Caki2 (cell line): ENCODE measurements around the gene MTHFR. TPM values are rescaled to one million over a fixed set of nuclear protein-coding genes. Genes with fewer than 3 reads are reported as not detected.

Experiments used
- DNase-seq: peaks from one replicate; pipeline ENCODE4 v3.0.0-alpha.2; 2015; ENCODE audit warnings: low read depth
- in situ Hi-C: cut with HindIII; loops from 2 replicates; pipeline ENCODE4 v1.10.0; 2016; ENCODE audit warnings: low sequenced_read_pairs, low pct_unique_long_range_greater_than_20kb, mixed read lengths
- total RNA-seq: library from RNA; depleted of rRNA; stranded (reverse); fragments of >200 nt; shearing (Covaris generic); gene quantifications from 2 replicates; pipeline ENCODE4 v1.2.3, GENCODE V29; 2014; ENCODE audit warnings: low replicate concordance

The MTHFR gene
- total RNA-seq, 1 experiment from 2014 or later: 12.0 TPM

DNA sequence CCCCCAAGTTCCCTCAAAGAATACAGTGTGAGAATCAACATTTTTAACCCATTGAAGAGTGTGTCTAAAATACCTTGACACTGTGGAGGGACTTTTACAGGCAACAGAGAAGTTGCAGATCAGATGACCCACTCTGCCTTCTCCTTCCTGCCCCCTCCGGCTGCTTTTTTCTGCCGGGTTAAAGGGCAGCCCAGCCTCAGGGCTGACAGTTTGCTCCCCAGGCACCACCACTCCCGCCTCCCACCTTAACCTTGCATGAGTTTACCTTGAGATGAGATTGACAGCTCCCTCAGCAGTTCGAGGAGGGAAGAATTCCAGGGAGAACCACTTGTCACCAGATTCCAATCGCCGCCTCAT, 3.2 kb downstream of the MTHFR start:
- in situ Hi-C loops: no loop called here
- no peak for DNase-seq

DNA sequence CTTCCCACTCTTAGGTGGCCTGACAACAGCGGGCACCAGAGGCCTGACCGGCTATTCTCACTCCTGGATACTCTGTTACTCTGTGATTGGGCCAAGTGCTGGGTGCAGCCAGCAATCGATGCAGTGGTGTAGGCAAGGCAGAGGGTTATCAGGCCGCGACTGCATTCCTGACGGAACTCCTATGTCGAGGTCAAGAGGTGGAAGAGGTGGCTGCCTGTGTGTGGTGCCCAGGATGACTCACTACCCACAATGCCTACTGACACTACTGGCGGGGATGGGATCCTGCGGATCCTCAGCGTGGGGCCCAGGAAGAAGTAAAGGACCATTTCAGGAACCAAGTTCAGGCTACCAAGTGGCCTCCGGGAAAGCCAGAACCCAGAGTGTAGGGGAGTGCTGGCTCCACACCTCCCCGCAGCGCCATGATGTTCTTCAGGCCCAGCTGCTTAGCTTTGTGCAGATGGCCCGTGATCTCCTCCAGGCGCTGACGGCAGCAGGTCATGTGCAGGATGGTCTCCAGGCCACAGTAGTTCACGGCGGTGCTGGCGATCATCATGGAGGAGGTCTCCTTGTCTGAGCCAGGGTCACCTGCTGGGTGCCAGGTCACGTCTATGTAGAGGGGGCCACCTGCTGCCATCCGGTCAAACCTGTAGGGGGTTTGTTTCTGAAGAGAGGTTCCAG, 4.9 kb downstream of the MTHFR start:
- in situ Hi-C loops: no loop called here

DNA sequence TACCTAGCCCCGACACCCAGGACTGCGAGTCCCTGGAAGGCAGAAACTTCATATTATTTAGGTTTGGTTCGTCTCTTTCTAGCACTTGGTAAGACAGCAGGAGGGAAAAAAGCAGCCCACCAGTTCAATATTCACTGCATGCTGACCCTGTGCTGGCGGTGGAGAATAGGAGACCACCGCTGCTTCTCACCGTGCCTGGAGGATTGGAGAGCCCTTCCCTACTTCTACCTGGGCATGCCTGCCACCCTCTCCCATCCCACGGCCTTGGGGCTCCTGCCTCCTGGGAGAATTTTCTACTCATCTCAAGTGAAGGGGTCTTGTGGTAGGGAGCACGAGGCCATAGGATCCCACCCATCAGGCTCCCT, 5.4 kb downstream of the MTHFR start:
- in situ Hi-C loops: no loop called here

More for the DNA sequence above, 4.9 kb downstream of the MTHFR start:
- DNase-seq: peak; percentile 67

DNA sequence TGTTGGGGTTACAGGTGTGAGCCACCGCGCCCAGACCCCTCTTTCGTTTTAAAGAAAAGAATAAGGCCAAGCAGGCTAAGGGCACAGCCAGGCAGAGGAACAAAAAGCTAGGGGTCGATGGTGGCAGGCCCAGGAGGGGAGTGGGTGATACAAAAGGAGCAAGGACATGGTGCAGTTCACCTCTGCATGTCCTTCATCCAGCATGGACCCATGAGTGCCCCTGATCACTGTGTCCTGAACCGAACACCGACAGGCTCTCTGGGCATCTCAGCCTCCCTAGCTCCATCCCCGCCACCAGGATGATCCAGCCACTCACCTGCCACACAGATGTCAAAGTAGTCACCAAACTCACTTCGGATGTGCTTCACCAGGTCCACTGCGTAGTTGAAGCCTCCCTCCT, 5.9 kb downstream of the MTHFR start:
- DNase-seq: no peak
- in situ Hi-C loops: no loop called here

More for the DNA sequence above, 5.4 kb downstream of the MTHFR start:
- no peak for DNase-seq

DNA sequence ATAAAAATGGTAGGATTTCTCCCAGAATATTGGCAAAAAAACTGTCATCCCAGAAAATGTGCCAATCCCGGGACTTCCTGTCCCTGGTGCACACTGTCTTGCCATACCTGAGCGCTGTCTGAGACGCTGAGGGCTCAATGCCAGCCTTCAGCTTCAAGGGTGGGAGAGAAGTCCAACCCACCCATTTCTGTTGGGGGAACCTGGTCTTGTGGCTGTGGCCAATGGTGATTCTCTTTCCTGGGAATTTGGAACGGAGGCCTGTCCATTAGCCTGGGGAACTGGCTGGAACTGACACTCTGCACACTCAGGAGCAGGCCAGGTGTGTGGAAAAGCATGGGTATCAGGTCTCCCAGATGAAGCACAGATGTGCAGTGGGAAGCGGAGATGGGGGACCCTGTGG, 6.7 kb downstream of the MTHFR start:
- no peak for DNase-seq
- in situ Hi-C loops: no loop called here

DNA sequence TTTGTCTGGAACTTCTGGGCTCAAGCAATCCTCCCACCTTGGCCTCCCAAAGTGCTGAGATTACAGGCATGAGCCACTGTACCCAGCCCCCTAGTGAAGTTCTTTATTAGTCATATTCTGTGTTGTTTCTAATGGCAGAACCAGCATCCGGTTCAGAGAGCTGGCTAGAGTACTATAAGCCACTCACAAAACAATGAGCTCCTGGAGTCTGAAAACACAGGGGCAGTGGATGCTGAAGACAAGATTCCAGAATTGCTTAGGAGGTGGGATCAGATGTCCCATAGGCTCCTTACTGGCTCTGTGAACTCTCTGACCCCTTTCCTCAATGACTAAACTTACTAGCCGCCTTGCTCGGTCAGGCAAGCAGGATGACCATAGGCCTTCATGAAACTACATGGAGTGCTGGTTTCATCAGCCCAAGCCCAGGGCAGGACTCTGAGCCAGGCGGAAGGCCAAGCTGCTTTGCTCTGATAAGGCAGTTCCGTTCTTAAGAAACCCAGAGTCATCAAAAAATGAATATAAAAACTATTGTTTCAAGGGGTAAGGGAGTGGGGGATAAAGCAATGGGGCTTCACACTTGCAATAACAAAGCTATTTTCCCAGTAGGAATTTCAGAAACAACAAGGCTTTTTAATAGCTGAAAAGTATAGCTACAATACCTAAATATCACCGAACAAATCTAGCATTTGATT, 8.1 kb downstream of the MTHFR start:
- DNase-seq: peak; percentile 87

DNA sequence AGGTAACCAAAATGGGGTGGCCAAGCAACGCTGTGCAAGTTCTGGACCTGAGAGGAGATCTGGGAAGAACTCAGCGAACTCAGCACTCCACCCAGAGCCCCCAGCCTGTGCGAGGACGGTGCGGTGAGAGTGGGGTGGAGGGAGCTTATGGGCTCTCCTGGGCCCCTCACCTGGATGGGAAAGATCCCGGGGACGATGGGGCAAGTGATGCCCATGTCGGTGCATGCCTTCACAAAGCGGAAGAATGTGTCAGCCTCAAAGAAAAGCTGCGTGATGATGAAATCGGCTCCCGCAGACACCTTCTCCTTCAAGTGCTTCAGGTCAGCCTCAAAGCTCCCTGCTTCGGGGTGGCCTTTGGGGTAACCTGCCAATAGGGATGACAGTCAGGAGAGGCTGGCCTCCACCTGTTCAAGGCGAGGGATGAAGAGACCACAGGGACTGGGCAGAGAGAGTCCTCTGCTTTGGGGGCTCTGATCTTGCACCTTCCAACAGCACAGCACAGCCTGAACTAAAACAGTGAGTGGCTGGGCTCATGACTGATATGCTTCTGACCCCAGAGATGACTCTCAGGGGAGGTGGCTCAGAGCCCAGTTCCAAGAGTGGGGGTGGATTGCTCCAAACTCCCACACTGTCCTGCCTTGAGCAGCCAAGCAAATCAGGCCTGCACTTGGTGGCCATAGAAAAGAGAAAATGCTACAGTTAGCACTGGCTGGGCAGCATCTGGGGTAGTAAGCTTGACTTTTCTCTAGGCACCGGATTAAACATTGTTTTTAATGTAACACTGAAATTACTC, 9.5 kb downstream of the MTHFR start:
- DNase-seq: peak; percentile 84
- in situ Hi-C loops: no loop called here

More for the DNA sequence above, 8.1 kb downstream of the MTHFR start:
- in situ Hi-C loops: no loop called here

DNA sequence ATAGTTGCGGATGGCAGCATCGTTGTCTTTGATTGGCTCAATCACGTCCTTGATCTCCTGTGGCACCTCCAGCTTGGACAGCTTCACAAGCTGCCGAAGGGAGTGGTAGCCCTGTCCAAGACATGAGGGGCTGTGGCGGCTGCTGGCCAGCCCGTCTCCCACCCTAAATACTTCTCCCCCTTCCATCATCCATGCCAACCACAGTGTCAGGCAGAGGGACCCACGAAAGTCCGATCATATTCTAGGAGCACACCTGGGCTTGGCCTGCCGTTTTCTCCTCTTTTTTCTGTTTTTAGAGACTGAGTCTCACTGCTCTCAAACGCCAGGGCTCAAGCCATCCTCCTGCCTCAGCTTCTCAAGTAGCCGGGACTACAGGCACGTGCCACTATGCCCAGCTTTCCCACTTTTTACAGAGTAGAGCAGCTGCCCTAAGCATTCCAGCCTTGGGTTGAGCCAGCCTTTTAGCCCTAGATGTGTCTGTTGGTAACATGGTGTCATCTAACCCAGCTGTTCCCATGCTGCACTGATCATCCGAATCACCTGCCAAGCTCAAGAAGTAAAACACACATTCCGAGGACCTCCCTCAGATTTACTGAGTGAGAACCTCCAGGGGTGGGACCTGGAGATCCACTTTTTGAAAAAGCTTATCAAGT, 10.4 kb downstream of the MTHFR start:
- no peak for DNase-seq
- in situ Hi-C loops: no loop called here

DNA sequence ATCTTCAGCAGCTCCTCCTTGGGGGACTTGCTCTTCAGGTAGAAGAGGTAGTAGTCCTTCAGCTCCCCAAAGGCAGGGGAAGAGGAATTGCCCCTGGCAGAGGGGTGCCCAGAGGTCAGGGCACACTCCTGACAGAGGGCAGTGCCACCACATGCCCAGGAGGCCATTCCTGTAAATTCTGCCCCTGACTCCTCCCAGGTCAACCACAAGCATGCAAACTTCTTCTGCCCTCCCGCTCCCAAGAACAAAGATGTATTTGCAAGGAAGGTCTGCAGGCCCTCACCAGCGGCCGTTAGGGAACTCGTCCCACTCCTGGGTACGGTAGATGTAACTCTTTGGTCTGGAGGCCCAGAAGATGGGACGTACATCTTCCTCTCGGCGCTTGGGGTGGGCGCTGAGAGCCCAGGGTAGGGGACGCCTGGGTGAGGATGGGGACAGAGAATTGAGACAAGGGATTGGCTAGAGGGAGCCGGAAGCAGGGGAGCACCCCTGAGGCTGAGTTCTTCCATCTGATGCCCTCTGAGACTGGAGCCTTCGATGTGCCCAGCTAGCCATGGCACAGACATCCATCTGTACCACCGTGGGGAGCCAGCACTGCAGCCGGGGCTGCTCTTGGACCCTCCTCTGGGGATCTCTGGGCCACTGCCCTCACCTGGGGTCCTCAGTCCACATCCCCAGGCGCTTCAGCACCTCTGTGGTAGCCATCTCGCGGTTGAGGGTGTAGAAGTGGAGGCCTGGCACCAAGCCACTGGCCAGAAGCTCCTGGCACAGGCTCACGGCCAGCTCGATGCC, 11.1 kb downstream of the MTHFR start:
- no peak for DNase-seq
- in situ Hi-C loops: no loop called here

DNA sequence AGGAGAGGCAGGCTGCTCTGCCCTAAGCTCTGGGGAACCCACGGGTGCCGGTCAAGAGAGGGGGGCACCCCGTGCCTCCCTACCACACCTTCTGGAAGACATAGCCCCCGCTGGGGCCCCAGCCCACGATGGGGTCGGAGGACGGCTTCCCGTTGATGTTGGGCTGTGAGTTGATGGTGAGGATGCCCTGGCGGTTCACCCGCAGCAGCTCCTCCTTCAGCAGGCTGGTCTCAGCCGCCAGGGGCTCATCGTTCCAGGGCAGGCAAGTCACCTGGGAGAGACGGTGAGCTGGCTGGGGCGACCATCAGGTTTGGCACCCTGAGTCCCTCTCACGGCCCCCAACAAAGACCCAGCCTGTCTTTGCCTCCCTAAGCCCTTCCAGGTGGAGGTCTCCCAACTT, 11.9 kb downstream of the MTHFR start:
- in situ Hi-C loops: no loop called here
- no peak for DNase-seq

DNA sequence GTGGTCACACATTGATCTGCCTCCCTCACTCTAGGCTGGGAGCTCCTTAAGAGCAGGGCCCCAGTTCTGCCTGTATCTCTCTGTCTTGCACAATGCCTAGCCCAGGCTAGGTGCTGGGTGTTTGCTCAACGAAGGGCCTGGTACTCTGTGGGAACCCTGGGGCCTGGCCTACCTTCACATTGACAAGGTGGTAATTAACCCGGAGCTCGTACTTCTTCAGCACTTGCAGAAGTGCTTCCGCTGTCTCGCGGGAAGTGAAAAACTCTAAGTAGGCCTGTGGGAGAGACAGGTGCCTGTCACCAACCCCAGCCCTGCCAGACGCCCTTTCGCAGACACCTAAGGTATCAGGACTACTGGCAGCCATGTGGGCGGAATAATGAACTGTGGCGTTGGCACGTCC, 13.7 kb downstream of the MTHFR start:
- DNase-seq: no peak
- in situ Hi-C loops: no loop called here

DNA sequence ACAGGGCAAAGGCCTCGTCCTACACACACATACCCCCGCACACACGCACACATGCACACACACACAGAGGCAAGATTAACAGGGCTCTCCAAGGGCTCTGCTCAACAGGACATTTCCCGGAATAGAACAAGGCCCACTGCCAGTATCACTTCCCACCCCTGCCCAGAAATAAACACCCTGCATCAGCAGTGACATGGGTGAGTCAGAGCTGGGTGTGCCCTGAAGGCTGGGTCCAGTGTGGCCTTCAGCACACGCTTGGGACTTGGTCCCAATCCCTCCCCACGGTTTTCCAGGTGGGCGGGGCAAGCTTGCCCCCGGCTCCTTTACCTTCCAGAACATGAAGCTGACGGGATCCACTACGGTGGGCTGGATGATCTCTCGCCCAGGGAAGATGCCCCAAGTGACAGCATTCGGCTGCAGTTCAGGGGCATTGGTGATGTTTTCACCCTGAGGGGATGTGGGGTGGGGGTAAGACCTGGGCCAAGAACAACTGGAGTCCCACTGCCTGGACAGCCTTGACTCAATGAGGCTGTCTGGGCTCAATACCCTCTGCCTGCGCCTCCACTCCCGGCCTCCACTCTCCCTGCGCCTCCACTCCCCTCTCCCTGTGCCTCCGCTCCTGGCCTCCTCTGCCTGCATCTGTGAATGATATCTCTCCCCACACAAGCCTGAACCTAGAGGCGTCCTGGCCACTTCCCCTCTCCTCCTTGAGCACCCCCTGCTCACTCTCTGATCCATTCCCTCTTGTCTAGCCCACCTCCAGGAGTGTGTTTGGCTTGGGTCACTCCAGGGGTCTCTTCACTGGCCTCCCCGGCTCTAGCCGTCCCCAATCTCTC, 14.7 kb downstream of the MTHFR start:
- in situ Hi-C loops: no loop called here
- peak; percentile 62 for DNase-seq

DNA sequence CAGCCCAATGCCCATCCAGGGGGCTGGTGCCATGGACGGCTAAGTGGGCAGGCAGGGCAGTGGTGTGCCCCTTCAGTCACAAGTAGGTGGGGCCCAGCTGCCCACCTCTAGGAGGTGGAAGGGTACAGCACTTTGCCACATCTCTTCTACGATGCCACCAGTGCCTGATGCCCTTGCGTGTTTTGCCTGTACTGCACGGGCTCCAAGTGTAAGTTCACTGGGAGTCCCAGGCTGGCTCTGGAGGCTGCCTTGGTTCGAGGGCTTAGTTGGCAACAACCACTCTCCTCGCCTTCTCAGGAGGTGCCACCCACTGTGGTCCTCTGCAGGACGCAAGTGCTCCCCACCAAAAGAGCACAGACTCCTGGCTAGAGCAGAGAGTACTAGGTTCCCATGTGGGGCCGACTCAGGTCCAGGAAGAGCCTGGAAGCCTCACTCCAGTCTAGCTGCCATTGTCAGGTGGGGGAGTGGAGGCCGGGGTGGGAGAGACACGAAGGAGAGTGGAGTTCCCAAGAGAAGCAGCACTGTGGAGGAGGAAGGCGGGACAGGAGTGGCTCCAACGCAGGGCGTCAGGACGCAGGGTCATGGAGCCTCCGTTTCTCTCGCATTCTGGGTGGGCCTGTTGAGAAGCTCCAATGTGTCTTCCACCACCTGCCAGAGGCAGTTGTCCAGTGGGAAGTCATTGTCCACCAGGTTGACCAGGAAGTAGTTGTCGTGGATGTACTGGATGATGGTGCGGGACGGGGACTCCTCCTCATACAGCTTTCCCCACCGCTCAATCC, 15.5 kb downstream of the MTHFR start:
- in situ Hi-C loops: no loop called here
- DNase-seq: no peak

DNA sequence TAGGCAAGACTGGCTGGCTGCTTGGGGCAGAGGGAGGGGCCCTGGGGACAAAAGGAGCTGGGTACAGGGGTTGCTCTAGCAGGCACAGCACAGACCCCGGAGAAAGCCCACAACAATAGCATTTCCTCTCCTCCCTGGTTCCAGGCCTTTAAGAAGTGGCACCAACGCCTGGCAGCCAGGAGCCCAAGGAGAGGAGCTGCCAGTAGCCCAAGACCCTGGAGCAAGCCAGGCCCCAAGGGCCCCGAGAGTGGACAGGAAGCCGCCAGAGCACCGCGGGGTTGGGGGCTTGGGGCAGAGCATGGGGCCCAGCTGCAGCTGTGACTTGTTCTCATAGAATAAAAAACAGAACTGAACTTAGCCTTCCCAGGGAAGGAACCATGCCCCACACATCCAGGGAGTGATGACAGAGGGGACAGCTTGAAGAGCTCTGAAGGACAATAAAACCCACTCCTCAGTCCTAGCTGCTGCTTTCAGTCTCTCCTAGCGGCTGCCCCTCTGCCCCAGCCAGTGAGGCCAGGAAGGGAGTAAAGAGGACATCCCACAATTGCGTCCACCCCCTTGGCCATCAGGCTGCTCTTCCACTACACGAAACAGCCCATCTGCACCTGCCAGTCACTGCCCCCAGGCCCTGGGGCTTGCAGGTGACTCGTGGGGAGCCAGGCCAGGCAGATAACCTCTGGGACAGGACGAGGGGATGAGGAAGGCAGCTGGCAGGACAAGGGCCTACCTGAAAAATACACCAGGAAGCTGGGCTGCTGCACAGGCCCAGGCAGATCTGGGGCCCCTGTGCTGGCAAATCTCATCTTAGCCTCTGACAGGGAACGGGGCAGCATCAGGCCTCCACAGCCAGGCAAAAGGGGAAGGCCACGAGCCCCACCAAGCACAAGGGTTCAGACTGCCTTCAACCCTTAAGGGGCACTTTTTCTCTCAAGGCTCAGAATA, 16.4 kb downstream of the MTHFR start:
- no peak for DNase-seq
- in situ Hi-C loops: no loop called here

DNA sequence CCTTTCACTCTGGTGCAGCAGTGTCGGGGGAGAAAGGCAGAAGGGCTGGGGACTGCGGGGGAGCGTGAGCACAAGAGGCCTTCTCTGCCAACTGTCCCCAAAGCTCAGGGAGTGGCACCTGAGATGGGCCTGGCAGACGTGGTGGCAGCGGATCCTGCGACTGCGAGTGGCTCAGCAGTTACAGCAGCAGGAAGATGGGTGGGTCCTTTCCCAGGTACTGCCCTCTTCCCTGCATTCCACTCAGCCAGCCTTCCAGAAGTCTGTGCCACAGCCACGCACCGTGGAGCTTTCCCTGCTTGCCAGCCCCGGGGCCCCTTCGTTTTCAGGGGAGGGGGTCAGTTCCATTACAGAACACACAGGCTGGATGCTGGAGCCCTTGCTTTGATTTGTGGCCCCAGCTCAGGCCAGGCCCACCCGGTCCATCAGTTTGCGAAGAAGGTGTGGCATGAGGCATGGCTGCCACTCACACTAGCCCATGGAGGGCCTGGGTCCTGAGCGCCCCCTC, 17.2 kb downstream of the MTHFR start:
- in situ Hi-C loops: no loop called here
- no peak for DNase-seq
